Activated CD8-positive, alpha-beta memory T cell treated with anti-CD3 and anti-CD28 coated beads for 4 hours (primary cell): ENCODE results near the gene LRPAP1.
"Not testable (repeated sequence)": the region's sequence is repeated elsewhere in the genome, so short reads cannot be mapped to it uniquely, and the experiment has no call there.

ENCODE experiments used
- DNase-seq, 2 donors: peaks; one replicate each; pipeline ENCODE4 v3.0.0-alpha.2; 2020; ENCODE audit warnings: low read depth in 2 of 2

Gene LRPAP1, protein sequence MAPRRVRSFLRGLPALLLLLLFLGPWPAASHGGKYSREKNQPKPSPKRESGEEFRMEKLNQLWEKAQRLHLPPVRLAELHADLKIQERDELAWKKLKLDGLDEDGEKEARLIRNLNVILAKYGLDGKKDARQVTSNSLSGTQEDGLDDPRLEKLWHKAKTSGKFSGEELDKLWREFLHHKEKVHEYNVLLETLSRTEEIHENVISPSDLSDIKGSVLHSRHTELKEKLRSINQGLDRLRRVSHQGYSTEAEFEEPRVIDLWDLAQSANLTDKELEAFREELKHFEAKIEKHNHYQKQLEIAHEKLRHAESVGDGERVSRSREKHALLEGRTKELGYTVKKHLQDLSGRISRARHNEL

DNA sequence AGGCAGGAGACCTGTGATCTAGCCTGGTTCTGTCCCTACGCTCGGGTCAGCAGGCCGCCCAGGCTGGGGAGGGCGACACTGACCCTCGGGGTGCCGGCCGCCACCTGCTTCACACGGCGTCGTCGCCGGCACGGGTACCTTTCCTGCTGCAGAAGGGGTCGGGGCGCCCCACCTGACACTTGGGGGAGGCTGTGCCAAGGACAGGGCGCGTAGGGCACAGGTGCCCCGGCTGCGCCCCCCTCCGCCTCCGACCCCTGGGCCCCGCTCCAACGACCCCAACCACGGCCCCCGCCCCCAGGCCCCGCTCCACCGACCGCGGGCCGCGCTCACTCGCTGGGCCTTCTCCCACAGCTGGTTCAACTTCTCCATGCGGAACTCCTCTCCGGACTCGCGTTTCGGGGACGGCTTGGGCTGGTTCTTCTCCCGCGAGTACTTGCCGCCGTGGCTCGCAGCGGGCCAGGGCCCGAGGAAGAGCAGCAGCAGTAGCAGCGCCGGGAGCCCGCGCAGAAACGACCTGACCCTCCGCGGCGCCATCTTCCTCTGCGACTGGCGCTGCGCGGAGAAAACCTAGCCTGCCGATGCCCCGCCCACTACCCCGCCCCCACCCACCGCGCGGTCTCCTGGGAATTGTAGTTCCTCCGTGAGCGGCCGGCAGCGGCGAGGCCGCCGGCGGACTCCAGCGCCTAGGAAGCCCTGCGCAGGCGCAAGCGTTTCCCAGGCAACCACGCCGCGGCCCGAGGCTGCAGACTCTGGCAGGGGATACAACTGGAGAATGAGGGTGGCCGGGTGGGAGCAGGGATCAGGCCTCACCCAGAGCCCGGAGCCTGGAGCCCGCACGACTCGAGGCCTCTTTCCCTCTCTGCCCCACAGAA is at the start of gene LRPAP1:
LRPAP1 (minus strand) TSS at position 544 of the 872 bp plus-strand sequence; CDS start at position 534, 10 bp downstream.
- DNase-seq = peak; percentile 71 to 72

DNA sequence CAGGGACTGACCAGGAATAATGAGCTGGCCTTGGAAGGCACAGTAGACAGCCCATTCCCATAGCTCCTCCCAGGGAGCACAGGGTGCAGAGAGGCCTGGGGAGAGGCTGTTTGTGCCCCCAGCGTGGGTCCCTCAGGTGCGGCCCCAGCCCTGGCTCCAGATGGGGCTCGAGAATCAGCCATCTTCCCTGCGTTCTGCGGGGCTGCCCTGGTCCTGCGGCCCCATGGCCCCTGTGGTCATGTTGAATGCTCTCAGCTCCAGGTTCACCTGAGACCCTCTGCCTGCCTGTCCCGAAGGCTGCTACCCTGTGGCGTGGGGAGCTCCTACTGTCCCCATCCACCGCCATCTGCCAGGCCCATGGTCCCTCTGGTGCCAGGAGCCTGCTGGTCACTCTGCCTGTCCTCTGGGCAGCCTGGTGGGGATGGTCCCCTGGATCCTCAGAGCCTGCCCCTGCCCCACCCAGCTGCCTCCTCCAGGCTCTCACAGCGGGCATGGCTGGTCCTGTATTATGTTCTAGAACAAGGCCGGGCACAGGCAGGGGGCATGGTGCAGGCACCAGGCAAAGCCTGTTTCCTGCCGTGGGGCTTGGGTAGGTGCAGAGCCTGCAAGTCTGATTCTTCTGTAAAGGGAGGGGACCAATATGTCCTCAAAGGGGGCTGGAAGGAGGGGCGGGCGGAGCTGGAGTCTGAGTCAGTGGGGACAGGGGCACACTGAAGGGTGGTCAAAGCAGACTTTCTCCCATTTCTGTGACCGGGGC is 49.3 kb upstream of the LRPAP1 start:
- DNase-seq = not testable (repeated sequence)

DNA sequence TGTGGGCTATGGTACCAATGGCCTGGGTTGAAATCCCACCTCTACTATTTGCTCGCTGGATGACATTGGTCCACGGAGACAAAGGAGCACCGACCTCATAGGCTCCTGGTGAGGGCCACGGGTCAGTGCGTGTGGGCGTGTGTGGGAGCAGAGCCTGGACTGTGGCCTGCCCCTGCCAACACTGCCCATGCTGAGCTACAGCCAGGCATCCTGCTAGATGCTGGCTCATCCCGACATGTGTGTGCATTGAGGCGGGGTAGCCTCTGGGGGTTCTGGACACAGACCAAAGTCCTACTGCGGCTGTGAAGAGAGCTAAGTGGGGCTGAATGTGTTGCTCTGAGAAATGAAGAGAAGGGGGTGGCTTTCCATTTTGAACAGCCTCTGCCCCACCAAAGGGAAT is 48.6 kb upstream of the LRPAP1 start:
- DNase-seq = not testable (repeated sequence)

DNA sequence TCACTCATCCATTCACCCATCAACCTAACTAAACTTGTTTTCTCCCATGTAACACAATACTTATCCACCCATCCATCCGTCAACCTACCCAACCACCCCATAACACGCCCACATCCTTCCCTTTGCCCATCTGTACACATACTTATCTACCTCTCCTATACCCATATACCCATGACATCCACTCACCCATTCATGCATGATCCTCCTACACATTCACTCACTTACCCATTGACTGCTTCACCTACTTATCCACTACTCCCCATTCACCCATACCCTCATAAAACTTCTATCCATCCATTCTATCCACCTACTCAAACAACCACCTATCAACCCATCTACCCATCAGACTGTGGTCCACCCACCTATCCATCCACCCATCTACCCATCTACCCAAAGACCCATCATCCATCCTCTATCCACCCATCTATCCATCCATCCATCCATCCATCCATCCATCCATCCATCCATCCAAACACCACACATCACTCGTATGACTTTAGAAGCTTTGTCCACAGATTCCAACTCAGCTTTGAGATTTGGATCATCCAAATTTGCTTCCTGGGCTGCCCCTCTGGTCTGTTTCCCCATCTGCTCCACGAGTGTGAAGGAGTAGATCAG is 46.4 kb upstream of the LRPAP1 start:
- not testable (repeated sequence) for DNase-seq

DNA sequence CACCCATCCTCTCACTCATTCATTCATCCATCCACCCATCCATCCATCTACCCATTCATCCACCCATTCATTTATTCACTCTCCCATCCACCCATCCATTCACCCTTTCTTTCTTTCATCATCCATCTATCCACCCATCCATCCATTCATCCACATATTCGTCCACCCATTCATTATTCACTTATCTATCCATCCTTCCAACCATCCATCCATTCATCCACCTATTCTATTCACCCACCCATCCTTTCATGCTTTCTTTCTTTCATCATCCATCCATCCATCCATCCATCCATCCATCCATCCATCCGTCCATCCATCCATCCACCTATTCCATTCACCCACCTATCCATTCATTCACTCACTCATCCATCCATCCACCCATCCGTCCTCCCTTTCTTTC is 45.8 kb upstream of the LRPAP1 start:
- not testable (repeated sequence) for DNase-seq

DNA sequence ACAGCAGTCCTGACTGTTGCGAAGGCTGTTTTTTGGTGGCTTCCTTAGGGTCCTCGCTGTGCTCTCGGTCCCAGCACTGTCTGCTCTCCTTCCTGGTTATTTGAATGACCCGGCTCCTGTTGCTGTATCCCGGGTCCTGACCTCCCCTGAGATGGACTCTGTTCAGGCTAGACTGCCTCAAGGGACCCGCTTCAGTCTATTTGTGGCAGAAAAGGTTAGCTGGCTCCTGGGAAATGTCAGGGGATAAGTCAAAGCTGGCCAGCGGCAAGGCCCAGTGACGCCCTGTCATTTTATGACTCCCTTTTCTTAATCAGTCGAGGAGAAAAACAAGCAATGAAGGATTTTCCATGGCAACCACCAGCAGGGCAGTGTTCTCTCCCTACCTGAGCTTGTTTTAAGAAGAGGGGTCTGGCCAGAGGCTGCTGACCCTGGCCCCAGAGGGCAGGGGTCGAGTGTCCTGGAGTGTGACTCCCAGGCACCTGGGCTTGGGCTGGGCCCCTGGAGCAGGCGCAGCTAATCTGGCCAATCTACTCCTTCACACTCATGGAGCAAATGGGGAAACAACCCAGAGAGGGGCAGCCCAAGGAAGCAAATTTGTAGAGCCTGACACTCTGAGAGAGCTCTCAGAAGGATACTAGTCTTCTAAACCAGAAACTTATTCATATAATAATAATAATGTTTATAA is 45.1 kb upstream of the LRPAP1 start:
- not testable (repeated sequence) for DNase-seq

DNA sequence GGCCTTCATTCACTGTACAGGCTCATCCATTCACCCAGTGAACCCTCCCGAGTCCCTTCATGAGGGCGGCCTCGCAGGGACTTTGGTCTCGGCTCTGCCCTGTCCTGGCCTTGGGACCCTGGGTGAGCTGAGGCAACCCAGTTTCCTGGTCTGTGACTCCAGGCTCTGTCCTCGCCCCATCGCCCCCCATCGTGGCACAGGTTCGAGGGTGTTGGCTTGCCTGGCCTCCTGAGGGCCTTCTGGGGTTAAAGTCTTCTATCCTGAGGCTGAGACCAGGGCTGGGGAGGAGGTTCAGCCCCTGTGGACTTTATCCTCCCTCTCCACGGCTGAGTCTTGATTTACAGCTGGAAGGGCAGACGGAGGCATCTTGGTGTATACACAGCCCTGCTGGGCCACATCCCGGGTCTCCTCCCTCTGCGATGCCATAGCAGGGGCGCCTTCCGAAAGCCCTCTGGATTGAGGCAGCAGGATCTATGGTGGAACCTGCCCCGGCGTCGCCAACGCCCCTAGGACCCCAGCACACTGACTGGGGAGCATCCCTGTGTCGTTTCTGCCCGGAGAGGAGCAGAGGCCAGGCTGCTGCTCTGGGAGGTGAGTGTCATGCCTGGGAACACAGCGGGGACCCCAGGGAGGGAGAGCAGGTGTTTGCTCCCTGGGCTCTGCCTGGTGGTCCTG is 44.4 kb upstream of the LRPAP1 start:
- not testable (repeated sequence) for DNase-seq

DNA sequence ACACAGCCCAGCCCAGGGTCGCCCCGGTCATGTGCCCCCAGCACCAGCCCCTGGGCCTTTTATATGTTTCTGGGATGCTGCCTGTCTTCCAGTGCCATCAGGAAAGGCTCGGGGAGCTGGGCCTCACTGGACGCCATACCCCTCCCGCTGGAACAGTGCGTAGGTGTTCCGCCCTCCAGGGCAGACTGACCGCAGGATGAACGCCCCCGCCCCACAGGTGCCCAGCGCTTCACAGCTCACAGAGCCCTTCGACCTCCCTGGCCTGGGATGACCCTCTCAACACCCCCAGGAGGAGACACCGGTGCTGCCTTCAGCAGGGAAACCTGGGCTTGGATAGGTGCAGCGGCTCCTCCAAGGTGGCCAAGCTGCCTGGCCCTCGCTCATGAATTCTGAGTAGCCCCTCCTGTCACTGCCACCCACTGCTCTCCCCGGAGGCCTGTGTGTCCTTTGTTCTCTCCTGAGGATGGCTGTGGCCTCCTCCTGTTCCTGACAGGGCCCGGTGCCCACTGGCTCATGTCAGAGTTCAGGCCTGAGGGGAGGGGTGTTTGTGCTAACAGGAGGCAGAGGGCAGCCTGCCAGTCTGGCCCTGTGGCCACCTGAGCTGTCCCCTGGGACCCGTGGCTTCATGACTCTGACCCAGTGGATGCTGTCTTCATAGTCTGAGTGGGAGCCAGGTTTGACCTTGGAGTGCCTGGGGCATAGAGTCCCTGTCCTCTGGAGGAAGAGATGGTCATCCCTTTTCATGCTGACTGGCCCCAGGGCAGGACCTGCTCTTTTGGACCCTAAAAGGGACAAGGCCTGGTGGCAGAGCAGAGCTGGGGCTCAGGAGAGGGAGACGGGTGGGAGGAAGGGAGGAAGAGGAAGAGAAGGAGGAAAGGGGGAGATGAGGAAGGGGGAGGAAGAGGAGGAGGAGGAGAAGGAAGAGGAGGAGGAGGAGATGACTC is 43.5 kb upstream of the LRPAP1 start:
- DNase-seq = not testable (repeated sequence)

DNA sequence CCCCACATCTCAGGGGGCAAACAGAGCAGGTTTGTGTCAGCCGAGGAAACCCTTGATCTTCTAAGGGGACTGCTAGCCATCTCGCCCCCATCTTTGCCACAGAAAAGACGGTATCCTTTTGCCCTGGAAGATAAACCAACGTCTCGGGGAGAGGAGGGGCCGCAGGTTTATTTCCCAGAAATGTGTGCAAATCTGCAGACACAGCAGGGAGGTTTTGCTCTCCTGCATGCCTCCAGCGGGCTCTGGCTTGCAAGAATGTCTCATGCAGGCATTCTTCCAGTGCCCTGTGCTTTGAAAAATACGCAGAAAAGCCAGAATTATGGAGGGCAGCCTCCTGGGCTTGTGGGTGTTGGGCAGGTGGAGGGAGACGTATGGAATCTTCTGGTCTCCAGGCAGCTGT is 42.6 kb upstream of the LRPAP1 start:
- DNase-seq = not testable (repeated sequence)

DNA sequence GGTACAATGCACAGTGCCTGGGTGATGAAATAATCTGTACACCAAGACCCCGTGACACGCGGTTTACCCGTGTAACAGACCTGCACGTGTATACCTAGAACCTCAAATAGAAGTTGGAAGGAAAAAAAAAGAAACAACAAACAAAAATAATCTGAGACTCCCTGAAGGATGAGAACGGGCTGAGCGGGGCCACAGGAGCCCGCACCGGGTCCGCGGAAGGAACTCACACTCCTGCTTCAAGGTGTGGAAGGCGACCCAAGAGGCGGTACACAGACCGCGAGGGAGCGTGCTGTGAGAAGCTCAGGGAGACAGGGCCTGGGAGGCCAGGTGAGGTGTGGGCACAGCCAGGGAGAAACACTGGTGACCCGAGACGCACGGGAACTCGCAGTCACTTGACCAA is 42.1 kb upstream of the LRPAP1 start:
- DNase-seq = not testable (repeated sequence)

DNA sequence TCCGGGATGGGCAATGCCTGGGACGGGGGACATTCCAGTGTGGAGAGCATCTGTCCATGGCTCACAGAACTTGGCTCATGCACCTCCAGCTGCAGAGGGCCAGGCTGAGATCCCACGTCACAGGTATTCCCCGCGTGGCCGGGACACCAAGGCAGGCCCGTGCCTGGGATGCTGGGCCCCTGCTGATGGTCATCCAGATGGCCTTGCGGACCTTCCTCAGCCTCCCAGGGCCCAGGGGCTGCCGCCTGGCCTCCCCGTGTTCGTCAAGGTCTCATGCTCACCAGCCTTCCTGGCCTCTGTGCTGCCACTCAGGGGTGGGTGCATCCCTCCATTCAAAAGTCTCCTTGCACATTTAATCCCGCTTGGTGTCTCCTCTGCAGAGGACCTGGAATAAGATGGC is 40.9 kb upstream of the LRPAP1 start:
- no peak for DNase-seq

DNA sequence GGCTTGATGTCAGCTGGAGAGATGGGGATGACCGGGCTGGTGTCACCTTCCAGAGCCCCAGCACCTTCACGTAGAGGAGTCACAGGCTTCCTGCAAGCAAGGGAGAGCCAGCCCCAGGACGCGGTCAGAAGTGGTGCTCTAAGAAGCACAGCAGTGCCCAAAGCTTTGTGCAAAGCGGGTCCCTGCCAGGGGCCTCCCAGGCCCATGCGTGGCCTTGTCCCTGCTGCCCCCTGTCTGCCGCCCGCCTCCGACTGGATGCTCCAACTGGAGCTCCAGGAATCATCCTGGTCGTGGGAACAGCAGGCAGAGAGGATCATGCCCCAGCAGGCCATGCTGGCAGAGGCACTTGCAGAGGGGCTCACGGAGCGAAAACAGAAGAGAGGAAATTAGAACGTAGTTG is 40.1 kb upstream of the LRPAP1 start:
- no peak for DNase-seq

DNA sequence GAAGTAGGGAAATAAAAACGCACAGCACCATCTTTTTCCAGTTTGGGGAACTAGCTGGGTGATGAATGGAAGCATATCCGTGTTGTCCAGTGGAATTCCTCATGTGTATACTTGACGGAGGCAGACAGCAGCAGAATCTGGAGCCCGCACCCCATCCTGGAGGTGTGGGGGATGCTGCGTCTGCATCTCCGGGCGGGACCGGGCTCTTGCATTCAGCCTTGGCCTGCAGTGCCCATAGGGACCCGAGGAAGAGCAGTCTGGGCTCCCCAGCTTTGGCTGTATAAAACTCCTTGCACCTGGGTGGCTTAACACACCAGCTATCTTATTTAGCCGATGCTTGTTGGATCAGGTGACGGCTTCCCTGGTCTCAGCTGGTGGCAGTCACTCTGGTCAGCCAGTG is 39.7 kb upstream of the LRPAP1 start:
- no peak for DNase-seq

DNA sequence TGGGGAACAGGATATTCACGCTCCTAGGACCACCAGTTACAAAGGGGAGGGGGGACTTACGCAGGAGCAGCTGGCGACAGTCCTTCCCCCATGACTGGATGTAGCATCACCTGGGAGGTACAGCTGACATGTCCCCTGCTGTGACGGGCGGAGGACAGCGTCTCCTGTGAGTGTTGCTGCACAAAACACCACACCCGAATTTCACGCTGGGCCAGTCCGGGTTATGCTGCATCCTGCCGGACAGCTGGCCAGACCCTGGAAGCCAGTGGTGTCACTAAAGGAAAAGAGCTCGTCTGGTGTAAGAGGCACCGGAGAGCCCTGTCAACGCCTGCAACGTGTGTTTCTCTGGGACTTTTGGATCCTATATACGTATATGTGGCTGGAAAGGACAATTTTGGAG is 38.7 kb upstream of the LRPAP1 start:
- DNase-seq = not testable (repeated sequence)

DNA sequence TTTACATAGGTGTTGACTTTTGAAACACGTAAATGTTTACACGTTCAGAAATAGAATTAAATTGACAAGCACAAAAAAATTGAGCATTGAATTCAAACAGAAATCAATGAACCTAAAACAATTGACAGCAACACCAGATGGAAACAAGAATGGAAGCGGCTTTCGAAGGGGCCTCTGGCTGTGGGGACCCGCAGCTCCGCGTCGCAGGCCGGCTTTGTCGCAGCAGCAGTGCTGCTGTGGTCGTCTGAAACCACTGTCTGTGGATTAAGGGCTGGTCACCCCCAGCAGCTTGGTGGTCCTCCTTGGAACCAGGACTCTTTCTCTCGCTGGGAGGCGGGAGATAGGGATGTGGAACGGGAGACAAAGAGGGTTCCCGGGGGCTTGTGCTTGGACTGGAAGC is 37.4 kb upstream of the LRPAP1 start:
- not testable (repeated sequence) for DNase-seq

DNA sequence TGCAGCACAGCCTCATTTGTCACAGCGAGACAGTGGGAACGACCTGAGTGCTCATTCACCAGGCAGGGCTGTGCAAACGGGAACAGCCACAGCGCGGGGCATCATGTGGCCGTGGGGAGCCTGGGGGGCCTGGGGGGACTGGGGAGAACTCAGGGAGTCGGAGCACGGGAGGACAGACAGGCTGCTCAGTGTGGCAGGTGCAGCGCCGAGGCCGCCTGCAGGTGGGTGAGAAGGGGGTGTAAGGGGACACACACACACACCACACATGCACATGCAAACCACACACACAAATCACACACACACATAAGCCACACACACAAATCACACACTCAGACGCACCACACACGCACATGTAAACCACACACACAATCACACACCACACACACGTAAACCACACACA is 34.5 kb upstream of the LRPAP1 start:
- DNase-seq = not testable (repeated sequence)

DNA sequence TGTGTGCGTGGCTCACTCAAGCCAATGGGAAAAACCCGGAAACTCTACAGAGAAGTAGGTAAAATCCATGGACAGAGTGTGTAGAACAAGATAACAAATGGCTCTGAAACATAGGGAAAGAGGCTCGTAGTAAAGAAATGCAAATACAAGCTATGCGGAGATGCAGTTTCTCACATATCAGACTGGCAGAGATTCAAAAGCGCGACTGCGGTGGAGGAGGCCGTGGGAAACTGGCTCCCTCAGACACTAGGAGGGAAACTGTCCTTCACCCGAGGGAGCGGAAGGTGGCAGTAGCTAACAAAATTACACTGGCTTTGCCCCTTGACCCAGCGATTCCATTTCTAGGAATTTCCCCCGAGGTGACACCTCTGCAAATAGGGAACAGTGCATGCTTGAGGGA is 34.1 kb upstream of the LRPAP1 start:
- DNase-seq = not testable (repeated sequence)

DNA sequence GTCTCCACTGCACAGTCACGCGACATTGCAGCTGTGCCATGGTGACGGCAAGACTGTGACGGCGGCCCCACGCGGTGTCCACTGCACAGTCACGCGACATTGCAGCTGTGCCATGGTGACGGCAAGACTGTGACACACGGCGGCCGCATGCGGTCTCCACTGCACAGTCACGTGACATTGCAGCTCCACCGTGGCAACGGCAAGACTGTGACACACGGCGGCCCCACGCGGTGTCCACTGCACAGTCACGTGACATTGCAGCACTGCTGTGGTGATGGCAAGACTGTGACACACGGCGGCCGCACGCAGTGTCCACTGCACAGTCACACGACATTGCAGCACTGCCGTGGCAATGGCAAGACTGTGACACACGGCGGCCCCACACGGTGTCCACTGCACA is 32.7 kb upstream of the LRPAP1 start:
- not testable (repeated sequence) for DNase-seq

DNA sequence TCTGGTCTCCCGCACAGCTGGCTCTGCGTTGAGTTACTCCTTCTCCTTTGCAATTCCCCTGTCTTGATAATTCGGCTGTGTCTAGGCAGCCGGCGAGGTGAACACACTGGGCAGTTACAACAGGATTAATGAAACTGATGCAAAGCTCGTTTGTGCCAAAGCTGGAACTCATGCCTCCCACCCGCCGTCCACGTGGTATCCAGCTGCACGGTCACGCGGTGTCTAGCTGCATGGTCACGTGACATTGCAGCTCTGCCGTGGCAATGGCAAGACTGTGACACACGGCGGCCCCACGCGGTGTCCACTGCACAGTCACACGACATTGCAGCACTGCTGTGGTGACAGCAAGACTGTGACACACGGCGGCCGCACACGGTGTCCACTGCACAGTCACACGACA is 31.2 kb upstream of the LRPAP1 start:
- DNase-seq = no peak
